ENCODE data around the gene TUBA1B.

GRCh38 chr12:49104822-49105221 lies 26.4 kb downstream of the TUBA1B start:
- TF ChIP-seq, protein P1, sequence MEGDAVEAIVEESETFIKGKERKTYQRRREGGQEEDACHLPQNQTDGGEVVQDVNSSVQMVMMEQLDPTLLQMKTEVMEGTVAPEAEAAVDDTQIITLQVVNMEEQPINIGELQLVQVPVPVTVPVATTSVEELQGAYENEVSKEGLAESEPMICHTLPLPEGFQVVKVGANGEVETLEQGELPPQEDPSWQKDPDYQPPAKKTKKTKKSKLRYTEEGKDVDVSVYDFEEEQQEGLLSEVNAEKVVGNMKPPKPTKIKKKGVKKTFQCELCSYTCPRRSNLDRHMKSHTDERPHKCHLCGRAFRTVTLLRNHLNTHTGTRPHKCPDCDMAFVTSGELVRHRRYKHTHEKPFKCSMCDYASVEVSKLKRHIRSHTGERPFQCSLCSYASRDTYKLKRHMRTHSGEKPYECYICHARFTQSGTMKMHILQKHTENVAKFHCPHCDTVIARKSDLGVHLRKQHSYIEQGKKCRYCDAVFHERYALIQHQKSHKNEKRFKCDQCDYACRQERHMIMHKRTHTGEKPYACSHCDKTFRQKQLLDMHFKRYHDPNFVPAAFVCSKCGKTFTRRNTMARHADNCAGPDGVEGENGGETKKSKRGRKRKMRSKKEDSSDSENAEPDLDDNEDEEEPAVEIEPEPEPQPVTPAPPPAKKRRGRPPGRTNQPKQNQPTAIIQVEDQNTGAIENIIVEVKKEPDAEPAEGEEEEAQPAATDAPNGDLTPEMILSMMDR (IDR thresholded peaks at IDR 0.05; ENCODE audit: extremely low read depth in 1 of 2, insufficient read depth in 1 of 2, low read depth in 1 of 2, low read length in 2 of 2) = no peak
- no peak for TF ChIP-seq EZH2 (IDR thresholded peaks at IDR 0.05; ENCODE audit: borderline replicate concordance, low read depth, low read length, severe bottlenecking)
- TF ChIP-seq POLR2AphosphoS5 (IDR thresholded peaks at IDR 0.05; ENCODE audit: insufficient read depth, low read depth, low read length) = no peak
- TF ChIP-seq POLR2A (IDR thresholded peaks at IDR 0.05; ENCODE audit: low read depth, low read length) = no peak
- no peak for TF ChIP-seq MYC (IDR thresholded peaks at IDR 0.05; ENCODE audit: low read depth, low read length)
- no peak for TF ChIP-seq MAX (IDR thresholded peaks at IDR 0.05; ENCODE audit: insufficient read depth, insufficient read length)
- no peak for TF ChIP-seq JUN (IDR thresholded peaks at IDR 0.05; ENCODE audit: borderline replicate concordance, insufficient read depth, insufficient read length, low read depth)
- TF ChIP-seq FOS (IDR thresholded peaks at IDR 0.05; ENCODE audit: borderline replicate concordance, insufficient read depth, low read length) = no peak
